Jurkat, Clone E6-1 (cell line): ENCODE data around the gene EEF1A2.

Experiments
- DNase-seq: peaks from one replicate; pipeline ENCODE4 v3.0.0-alpha.2; 2011; ENCODE audit warnings: low read depth, low spot score
- H3K4me3 ChIP-seq: 2 replicates; pipeline ENCODE4 v1.5.1; 2011; ENCODE audit warnings: mild to moderate bottlenecking, low read length, control low read depth, moderate library complexity

The EEF1A2 gene

GRCh38 chr20:63463400-63464288, 35.2 kb downstream of the EEF1A2 start:
- no peak overlapping the region for H3K4me3 ChIP-seq
- DNase-seq, result no peak

DNA sequence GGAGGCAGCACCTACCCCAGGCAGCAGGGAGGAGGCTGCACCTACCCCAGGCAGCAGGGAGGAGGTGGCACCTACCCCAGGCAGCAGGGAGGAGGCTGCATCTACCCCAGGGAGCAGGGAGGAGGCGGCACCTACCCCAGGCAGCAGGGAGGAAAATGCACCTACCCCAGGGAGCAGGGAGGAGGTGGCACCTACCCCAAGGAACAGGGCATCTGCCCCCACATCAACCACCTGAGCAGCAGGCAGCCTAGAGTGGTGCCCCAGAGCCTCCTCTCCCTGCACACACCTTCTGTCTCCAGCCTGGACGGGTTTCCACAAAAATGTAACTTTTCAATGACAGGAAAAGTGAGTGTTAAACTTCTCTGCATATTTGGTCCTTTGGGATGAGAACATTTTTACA, 36.6 kb downstream of the EEF1A2 start:
- DNase-seq, result no peak
- no peak overlapping the region for H3K4me3 ChIP-seq

GRCh38 chr20:63461104-63461763, 37.6 kb downstream of the EEF1A2 start:
- H3K4me3 ChIP-seq, result no peak overlapping the region
- DNase-seq, result no peak

DNA sequence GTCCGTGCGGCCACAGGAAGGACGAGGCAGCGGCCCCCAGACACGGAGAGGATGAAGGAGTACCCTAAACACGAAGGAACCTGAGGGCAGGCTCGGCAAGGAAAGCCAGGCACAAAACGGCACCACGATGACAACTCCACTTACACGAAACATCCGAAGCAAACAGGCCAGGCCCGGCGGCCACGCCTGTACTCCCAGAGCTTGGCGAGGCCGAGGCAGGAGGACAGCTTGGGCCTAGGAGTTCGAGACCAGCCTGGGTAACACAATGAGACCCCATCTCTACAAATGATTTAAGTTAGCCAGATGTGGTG, 39.9 kb downstream of the EEF1A2 start:
- no peak overlapping the region for H3K4me3 ChIP-seq
- no peak for DNase-seq

DNA sequence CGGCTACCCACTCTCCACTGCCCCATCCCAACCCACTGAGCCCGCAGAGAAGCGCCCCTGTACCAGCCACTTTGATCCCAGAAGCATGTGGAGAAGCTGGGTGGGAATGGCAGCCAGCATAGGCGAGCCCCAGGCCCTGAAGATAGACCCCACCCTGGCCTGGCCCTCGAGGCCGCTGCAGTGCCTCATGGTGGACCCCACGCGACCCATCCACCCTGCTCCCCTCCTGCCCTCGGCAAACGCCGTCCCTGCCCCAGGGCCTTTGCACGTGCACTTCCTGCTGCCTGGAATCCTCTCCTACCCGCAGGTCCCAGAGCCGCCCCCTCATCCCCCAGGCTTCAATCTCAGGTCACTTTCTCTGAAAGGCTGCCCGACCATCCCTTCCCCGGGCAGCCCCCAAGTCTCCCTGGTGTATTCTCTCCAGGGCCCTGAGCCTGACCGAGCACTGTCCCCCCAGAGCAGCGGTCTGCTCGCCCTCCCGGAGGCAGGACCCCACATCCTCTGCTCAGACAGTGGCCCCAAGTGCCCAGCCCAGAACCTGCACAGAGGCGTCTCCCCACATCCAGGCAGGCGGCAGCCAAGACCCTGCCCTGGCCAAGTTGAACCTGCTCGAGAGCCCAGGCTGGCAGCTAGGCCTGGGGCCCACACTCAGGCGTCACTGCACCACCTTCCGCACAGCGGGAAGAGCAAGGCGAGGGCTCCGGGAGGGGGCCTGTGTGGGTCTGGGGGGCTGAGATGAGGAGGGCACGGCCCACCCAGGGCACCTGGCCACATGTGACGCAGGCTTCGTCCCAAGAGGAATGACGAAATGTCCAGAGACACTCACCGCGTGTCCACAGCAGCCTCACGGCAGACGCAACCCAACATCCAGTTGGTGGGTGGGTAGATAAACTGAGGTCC, 40.5 kb downstream of the EEF1A2 start:
- no peak overlapping the region for H3K4me3 ChIP-seq
- no peak for DNase-seq

- no peak for DNase-seq
- H3K4me3 ChIP-seq, result no peak overlapping the region
Measured at GRCh38 chr20:63457737-63458136, 41.1 kb downstream of the EEF1A2 start.

DNA sequence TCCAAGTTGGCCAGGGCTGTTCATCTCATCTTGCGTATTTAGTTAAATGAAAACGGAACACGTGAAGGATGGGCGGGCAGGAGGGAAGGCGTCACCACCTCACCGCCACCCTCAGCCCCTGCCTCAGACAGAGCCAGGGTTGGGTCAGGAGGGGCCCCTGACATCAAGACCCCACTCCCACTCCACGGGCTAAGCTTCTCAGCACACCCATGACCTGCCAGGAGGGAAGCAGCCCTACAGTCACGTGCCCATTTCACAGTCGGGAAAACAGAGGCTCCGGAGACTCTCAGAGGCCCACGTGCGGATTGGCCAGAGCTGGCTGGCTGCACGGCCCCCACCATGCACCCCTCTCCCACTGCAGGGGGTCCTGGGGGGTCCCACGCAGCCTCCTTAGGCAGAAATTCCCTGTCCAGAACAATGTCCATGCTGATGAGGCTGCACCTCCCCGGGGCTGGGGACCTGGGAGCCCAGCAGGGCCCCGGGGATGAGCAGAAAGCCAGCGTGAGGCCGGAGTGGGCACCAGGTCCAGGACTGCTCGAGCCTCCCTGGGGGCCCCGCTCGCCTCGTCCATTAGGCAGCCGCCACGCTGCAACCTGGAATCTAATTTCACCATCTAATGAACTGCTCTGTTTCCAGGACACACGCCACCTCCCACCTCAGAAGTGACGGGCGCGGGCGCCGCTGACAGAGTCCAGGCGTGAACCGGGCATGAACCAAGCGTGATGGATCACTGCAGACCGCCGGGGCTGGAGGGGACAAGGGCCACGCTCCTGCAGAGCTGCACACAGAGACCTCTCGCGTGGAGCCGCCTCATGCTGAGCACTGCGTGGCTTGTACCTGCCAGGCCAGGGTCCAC, 42.2 kb downstream of the EEF1A2 start:
- no peak for DNase-seq
- H3K4me3 ChIP-seq, result no peak overlapping the region

GRCh38 chr20:63455568-63455859, 43.4 kb downstream of the EEF1A2 start:
- no peak overlapping the region for H3K4me3 ChIP-seq
- DNase-seq, result no peak

GRCh38 chr20:63454731-63455567, 43.9 kb downstream of the EEF1A2 start:
- H3K4me3 ChIP-seq, result no peak overlapping the region
- no peak for DNase-seq

DNA sequence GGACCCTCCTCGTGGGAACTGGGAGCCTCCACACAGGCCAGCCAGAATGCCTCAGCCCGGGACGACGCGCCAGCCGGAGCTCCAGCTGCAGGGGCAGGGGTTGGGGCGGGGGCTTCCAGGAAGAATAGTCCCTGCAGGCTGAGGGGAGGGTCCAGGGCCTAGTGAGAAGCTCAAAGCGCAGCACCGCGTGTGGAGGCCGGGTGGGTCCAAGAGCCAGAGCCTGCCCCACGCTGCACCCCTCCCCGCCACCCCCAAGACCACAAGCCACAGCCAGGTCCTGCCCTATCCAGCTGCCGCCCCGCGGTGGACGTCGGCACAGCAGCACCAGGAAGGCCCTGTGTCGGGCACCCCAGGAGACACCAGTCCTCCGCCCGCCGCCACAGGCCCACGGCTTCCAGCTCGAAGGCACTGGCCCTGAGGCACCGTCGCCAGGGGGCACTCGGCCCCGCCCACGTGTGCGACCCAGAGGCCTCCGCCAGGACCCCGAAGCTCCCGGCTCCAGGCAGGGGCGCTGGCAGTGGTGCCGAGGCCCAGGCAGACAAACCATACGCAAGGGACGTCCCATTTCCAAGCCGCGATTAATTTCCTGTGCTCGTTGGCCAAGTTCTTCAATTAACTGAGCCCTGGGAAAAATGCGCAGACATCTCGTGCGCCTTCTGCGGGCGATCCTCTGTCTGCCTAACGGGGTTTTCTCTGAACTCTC, 45.9 kb downstream of the EEF1A2 start:
- no peak for DNase-seq
- H3K4me3 ChIP-seq, result no peak overlapping the region

- H3K4me3 ChIP-seq, result no peak overlapping the region
- DNase-seq, result no peak
Measured at GRCh38 chr20:63452341-63452740, 46.5 kb downstream of the EEF1A2 start.

GRCh38 chr20:63451821-63452220, 47.1 kb downstream of the EEF1A2 start:
- no peak overlapping the region for H3K4me3 ChIP-seq
- DNase-seq, result no peak

- DNase-seq, result no peak
- no peak overlapping the region for H3K4me3 ChIP-seq
Measured at GRCh38 chr20:63449796-63450730, 48.8 kb downstream of the EEF1A2 start.

- DNase-seq, result no peak
- no peak overlapping the region for H3K4me3 ChIP-seq
Measured at GRCh38 chr20:63449025-63449424, 49.9 kb downstream of the EEF1A2 start.

DNA sequence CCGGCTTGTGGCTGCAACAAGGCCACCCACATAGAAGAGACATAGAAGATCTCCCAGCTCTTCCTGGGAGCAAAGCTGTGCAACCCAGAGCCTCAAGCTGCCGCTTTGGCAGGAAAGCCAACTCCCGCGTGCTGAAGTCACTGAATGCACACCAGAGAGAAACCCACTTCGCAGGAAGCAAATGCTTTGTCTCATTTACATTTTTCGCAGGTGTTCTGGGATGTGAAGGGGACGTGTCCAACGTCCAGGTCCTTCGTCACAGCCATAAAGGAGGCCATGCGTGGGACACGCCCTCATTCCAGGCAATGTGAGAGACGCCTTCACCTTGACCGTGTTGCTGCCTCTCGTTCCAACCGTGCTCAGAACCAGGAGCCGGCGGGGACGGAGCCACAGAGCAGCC, 50.9 kb downstream of the EEF1A2 start:
- DNase-seq, result no peak
- no peak overlapping the region for H3K4me3 ChIP-seq

DNA sequence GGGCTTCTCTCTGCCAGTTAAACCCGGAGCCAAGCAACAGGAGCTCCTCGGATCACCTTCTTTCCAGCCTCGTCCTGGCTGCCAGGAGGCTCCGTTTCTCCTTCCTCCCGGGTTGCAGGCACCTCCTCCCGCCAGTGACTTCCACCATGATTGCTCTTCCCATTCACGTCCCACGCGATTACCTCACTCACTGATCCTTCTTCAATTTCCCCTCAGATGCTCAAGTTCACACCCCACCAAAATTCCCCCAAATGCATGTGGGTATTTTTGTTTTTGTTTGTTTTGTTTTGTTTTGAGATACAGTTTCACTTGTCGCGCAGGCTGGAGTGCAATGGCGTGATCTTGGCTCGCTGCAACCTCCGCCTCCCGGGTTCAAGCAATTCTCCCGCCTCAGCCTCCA, 51.6 kb downstream of the EEF1A2 start:
- H3K4me3 ChIP-seq, result no peak overlapping the region
- no peak for DNase-seq
